ENCODE measurements around the gene DNAJB1. TPM values are rescaled to one million over a fixed set of nuclear protein-coding genes. Genes with fewer than 3 reads are reported as not detected.
A peak's percentile ranks its signal among the peaks of the same experiment; 100 is the strongest.
"Not testable (repeated sequence)": the region's sequence is repeated elsewhere in the genome, so short reads cannot be mapped to it uniquely, and the experiment has no call there.

DNAJB1 gene
- total RNA-seq, 1 donor = 70.9 TPM

GRCh38 chr19:14507704-14508542 is 10.3 kb downstream of the DNAJB1 start:
- Histone ChIP-seq H3K9me3 (ENCODE audit: low read depth, low read length) (no peaks in the 10 kb centered on the region), H3K4me1 (ENCODE audit: insufficient read depth, low read length) (peaks cover 37% of the 10 kb centered on the region), H2AFZ (ENCODE audit: low read length) (no peak overlapping the region), H3K79me2 (ENCODE audit: insufficient read depth, low read length) (no peaks in the 10 kb centered on the region), H3K27me3 (ENCODE audit: insufficient read depth, low read length) (no peaks in the 10 kb centered on the region), H3K4me3 (ENCODE audit: insufficient read depth, low read length) (no peak overlapping the region), H3K36me3 (ENCODE audit: insufficient read depth, low read length) (no peaks in the 10 kb centered on the region), H4K20me1 (ENCODE audit: insufficient read depth, low read length) (no peaks in the 10 kb centered on the region), H3K4me2 (ENCODE audit: insufficient read depth, low read length) (peak overlapping the region; percentile 50), H3K27ac (ENCODE audit: low read depth, low read length) (peak overlapping the region; percentile 75)
- peak; percentile 85 for DNase-seq (ENCODE audit: insufficient read length, low spot score, missing footprints)
- TF ChIP-seq CTCF (IDR thresholded peaks at IDR 0.05; ENCODE audit: extremely low read depth, low read depth, low read length) = no peak

GRCh38 chr19:14505488-14506239 is 12.5 kb downstream of the DNAJB1 start:
- peak; percentile 93 for DNase-seq (ENCODE audit: insufficient read length, low spot score, missing footprints)
- Histone ChIP-seq H3K9me3 (ENCODE audit: low read depth, low read length) (no peaks in the 10 kb centered on the region), H3K4me2 (ENCODE audit: insufficient read depth, low read length) (peak overlapping the region; percentile 39), H2AFZ (ENCODE audit: low read length) (peak overlapping the region; percentile 67), H3K79me2 (ENCODE audit: insufficient read depth, low read length) (no peaks in the 10 kb centered on the region), H3K27me3 (ENCODE audit: insufficient read depth, low read length) (no peaks in the 10 kb centered on the region), H4K20me1 (ENCODE audit: insufficient read depth, low read length) (no peaks in the 10 kb centered on the region), H3K27ac (ENCODE audit: low read depth, low read length) (peak overlapping the region; percentile 79), H3K4me1 (ENCODE audit: insufficient read depth, low read length) (peaks cover 38% of the 10 kb centered on the region), H3K4me3 (ENCODE audit: insufficient read depth, low read length) (no peak overlapping the region), H3K36me3 (ENCODE audit: insufficient read depth, low read length) (no peaks in the 10 kb centered on the region)
- TF ChIP-seq CTCF (IDR thresholded peaks at IDR 0.05; ENCODE audit: extremely low read depth, low read depth, low read length) = peak; percentile 73

GRCh38 chr19:14504575-14504974 is 13.6 kb downstream of the DNAJB1 start:
- H3K36me3 ChIP-seq (ENCODE audit: insufficient read depth, low read length); H3K27ac ChIP-seq (ENCODE audit: low read depth, low read length); H3K4me3 ChIP-seq (ENCODE audit: insufficient read depth, low read length); H2AFZ ChIP-seq (ENCODE audit: low read length); H3K27me3 ChIP-seq (ENCODE audit: insufficient read depth, low read length); H3K79me2 ChIP-seq (ENCODE audit: insufficient read depth, low read length); H4K20me1 ChIP-seq (ENCODE audit: insufficient read depth, low read length); H3K9me3 ChIP-seq (ENCODE audit: low read depth, low read length); DNase-seq (ENCODE audit: insufficient read length, low spot score, missing footprints); H3K4me2 ChIP-seq (ENCODE audit: insufficient read depth, low read length): not testable (repeated sequence)
- H3K4me1 ChIP-seq (ENCODE audit: insufficient read depth, low read length) = peaks cover 33% of the 10 kb centered on the region

- Histone ChIP-seq H3K27ac (ENCODE audit: low read depth, low read length) (no peak overlapping the region), H3K4me2 (ENCODE audit: insufficient read depth, low read length) (no peak overlapping the region), H3K4me3 (ENCODE audit: insufficient read depth, low read length) (no peak overlapping the region), H3K36me3 (ENCODE audit: insufficient read depth, low read length) (no peaks in the 10 kb centered on the region), H3K4me1 (ENCODE audit: insufficient read depth, low read length) (peaks cover 33% of the 10 kb centered on the region), H3K79me2 (ENCODE audit: insufficient read depth, low read length) (no peaks in the 10 kb centered on the region), H3K27me3 (ENCODE audit: insufficient read depth, low read length) (no peaks in the 10 kb centered on the region), H3K9me3 (ENCODE audit: low read depth, low read length) (no peaks in the 10 kb centered on the region), H2AFZ (ENCODE audit: low read length) (no peak overlapping the region), H4K20me1 (ENCODE audit: insufficient read depth, low read length) (no peaks in the 10 kb centered on the region)
- no peak for TF ChIP-seq CTCF (IDR thresholded peaks at IDR 0.05; ENCODE audit: extremely low read depth, low read depth, low read length)
- no peak for DNase-seq (ENCODE audit: insufficient read length, low spot score, missing footprints)
Observed at GRCh38 chr19:14503285-14503684, 14.9 kb downstream of the DNAJB1 start.
